ENCODE data around the gene MDFI. TPM values are rescaled to one million over a fixed set of nuclear protein-coding genes. Genes with fewer than 3 reads are reported as not detected.

Gene MDFI
- total and polyA plus RNA-seq, 2 experiments from 2014 or later = 27.5 to 137 TPM

GRCh38 chr6:41695825-41696224 is 57.6 kb downstream of the MDFI start:
- no peak overlapping the region for H3K27ac ChIP-seq
- no peak for TF ChIP-seq CTCF (IDR thresholded peaks at IDR 0.05; ENCODE audit: low read depth, low read length)
- H3K36me3 ChIP-seq = no peaks in the 10 kb centered on the region
- H3K27me3 ChIP-seq = no peaks in the 10 kb centered on the region
- no peaks in the 10 kb centered on the region for H3K4me1 ChIP-seq (ENCODE audit: low read depth)
- no peak for DNase-seq (ENCODE audit: low read depth in 1 of 2, low spot score in 1 of 2)
- no peaks in the 10 kb centered on the region for H3K9me3 ChIP-seq (ENCODE audit: low read depth)
- H3K4me3 ChIP-seq = no peak overlapping the region

GRCh38 chr6:41696788-41697187 is 58.5 kb downstream of the MDFI start:
- H3K27ac ChIP-seq = no peak overlapping the region
- H3K36me3 ChIP-seq = no peaks in the 10 kb centered on the region
- no peak for DNase-seq (ENCODE audit: low read depth in 1 of 2, low spot score in 1 of 2)
- no peaks in the 10 kb centered on the region for H3K4me1 ChIP-seq (ENCODE audit: low read depth)
- H3K4me3 ChIP-seq = no peak overlapping the region
- H3K9me3 ChIP-seq (ENCODE audit: low read depth) = no peaks in the 10 kb centered on the region
- no peak for TF ChIP-seq CTCF (IDR thresholded peaks at IDR 0.05; ENCODE audit: low read depth, low read length)
- H3K27me3 ChIP-seq = no peaks in the 10 kb centered on the region

GRCh38 chr6:41697861-41698781 is 59.9 kb downstream of the MDFI start:
- Histone ChIP-seq H3K4me3 (no peak overlapping the region), H3K36me3 (no peaks in the 10 kb centered on the region), H3K4me1 (ENCODE audit: low read depth) (no peaks in the 10 kb centered on the region), H3K27ac (no peak overlapping the region), H3K27me3 (no peaks in the 10 kb centered on the region), H3K9me3 (ENCODE audit: low read depth) (no peaks in the 10 kb centered on the region)
- peak in 1 of 2 donors; percentile 92 for DNase-seq (ENCODE audit: low read depth in 1 of 2, low spot score in 1 of 2)
- no peak for TF ChIP-seq CTCF (IDR thresholded peaks at IDR 0.05; ENCODE audit: low read depth, low read length)

- no peaks in the 10 kb centered on the region for H3K27me3 ChIP-seq
- H3K27ac ChIP-seq = no peak overlapping the region
- no peak for DNase-seq (ENCODE audit: low read depth in 1 of 2, low spot score in 1 of 2)
- H3K9me3 ChIP-seq (ENCODE audit: low read depth) = no peaks in the 10 kb centered on the region
- no peaks in the 10 kb centered on the region for H3K36me3 ChIP-seq
- H3K4me1 ChIP-seq (ENCODE audit: low read depth) = no peaks in the 10 kb centered on the region
- no peak for TF ChIP-seq CTCF (IDR thresholded peaks at IDR 0.05; ENCODE audit: low read depth, low read length)
- H3K4me3 ChIP-seq = no peak overlapping the region
Observed at GRCh38 chr6:41699063-41699462, 60.8 kb downstream of the MDFI start.

- Histone ChIP-seq H3K4me3 (no peak overlapping the region), H3K27me3 (no peaks in the 10 kb centered on the region), H3K4me1 (ENCODE audit: low read depth) (peaks cover 8% of the 10 kb centered on the region), H3K36me3 (no peaks in the 10 kb centered on the region), H3K9me3 (ENCODE audit: low read depth) (no peaks in the 10 kb centered on the region), H3K27ac (no peak overlapping the region)
- peak; percentile 11 for TF ChIP-seq CTCF (IDR thresholded peaks at IDR 0.05; ENCODE audit: low read depth, low read length)
- no peak for DNase-seq (ENCODE audit: low read depth in 1 of 2, low spot score in 1 of 2)
Observed at GRCh38 chr6:41700463-41701347, 62.4 kb downstream of the MDFI start.

Measured in cardiac muscle cell (in vitro differentiated cells and primary cell).